ENCODE data around the gene AXL.
"Not testable (repeated sequence)": the region's sequence is repeated elsewhere in the genome, so short reads cannot be mapped to it uniquely, and the experiment has no call there.

Gene AXL

GRCh38 chr19:41276231-41276630 lies 57.2 kb downstream of the AXL start:
- no peak for DNase-seq (ENCODE audit: low spot score)

GRCh38 chr19:41278478-41278877 lies 59.5 kb downstream of the AXL start:
- no peak for DNase-seq (ENCODE audit: low spot score)

GRCh38 chr19:41288673-41289530 lies 69.9 kb downstream of the AXL start:
- DNase-seq (ENCODE audit: low spot score), result no peak

- not testable (repeated sequence) for DNase-seq (ENCODE audit: low spot score)
Measured at GRCh38 chr19:41289814-41290213, 70.8 kb downstream of the AXL start.

- no peak for DNase-seq (ENCODE audit: low spot score)
Measured at GRCh38 chr19:41294393-41294792, 75.4 kb downstream of the AXL start.

GRCh38 chr19:41295499-41295898 lies 76.5 kb downstream of the AXL start:
- no peak for DNase-seq (ENCODE audit: low spot score)

- DNase-seq (ENCODE audit: low spot score), result no peak
Measured at GRCh38 chr19:41296433-41296871, 77.4 kb downstream of the AXL start.

- DNase-seq (ENCODE audit: low spot score), result no peak
Measured at GRCh38 chr19:41297628-41298347, 78.8 kb downstream of the AXL start.

- DNase-seq (ENCODE audit: low spot score), result no peak
Measured at GRCh38 chr19:41298348-41298964, 79.4 kb downstream of the AXL start.

- no peak for DNase-seq (ENCODE audit: low spot score)
Measured at GRCh38 chr19:41299046-41299754, 80.2 kb downstream of the AXL start.

- no peak for DNase-seq (ENCODE audit: low spot score)
Measured at GRCh38 chr19:41299755-41300089, 80.7 kb downstream of the AXL start.

- no peak for DNase-seq (ENCODE audit: low spot score)
Measured at GRCh38 chr19:41300555-41300954, 81.5 kb downstream of the AXL start.

GRCh38 chr19:41302624-41303351 lies 83.8 kb downstream of the AXL start:
- DNase-seq (ENCODE audit: low spot score), result no peak

- DNase-seq (ENCODE audit: low spot score), result no peak
Measured at GRCh38 chr19:41303954-41304353, 84.9 kb downstream of the AXL start.

- DNase-seq (ENCODE audit: low spot score), result no peak
Measured at GRCh38 chr19:41304706-41305483, 85.9 kb downstream of the AXL start.

GRCh38 chr19:41305927-41306793 lies 87.1 kb downstream of the AXL start:
- no peak for DNase-seq (ENCODE audit: low spot score)

- DNase-seq (ENCODE audit: low spot score), result no peak
Measured at GRCh38 chr19:41307090-41307875, 88.3 kb downstream of the AXL start.

GRCh38 chr19:41307954-41308449 lies 89.0 kb downstream of the AXL start:
- DNase-seq (ENCODE audit: low spot score), result no peak
